WTC11 (cell line): Measurements from ENCODE around the gene FBLN2.

Source experiments
- ATF2 ChIP-seq: sonication (generic); formaldehyde crosslinking; IDR thresholded peaks from 2 replicates; pipeline ENCODE4 v1.8.1; 2022; ENCODE audit warnings: low read depth, missing genetic modification reagents, borderline replicate concordance
- CTCF ChIP-seq: fragments of 200-600 bp; IDR thresholded peaks from 2 replicates; pipeline ENCODE4 v1.8.0; 2022; ENCODE audit warnings: antibody characterized with exemption
- E2F4 ChIP-seq: sonication (generic); formaldehyde crosslinking; IDR thresholded peaks from 2 replicates; pipeline ENCODE4 v1.8.1; 2022; ENCODE audit warnings: low read depth, mild to moderate bottlenecking, moderate library complexity, missing genetic modification reagents, borderline replicate concordance
- FOXJ3 ChIP-seq: sonication (generic); formaldehyde crosslinking; IDR thresholded peaks from 2 replicates; pipeline ENCODE4 v1.9.0; 2021; ENCODE audit warnings: missing genetic modification reagents, mild to moderate bottlenecking, borderline replicate concordance
- GABPB1 ChIP-seq: sonication (generic); formaldehyde crosslinking; IDR thresholded peaks from 2 replicates; pipeline ENCODE4 v1.8.1; 2023; ENCODE audit warnings: mild to moderate bottlenecking, missing genetic modification reagents
- HMGA2 ChIP-seq: fragments of 250-450 bp; sonication (Bioruptor Pico); IDR thresholded peaks from 2 replicates; pipeline ENCODE4 v1.4.0; 2021; ENCODE audit warnings: mild to moderate bottlenecking, moderate library complexity
- IRF1 ChIP-seq: sonication (generic); formaldehyde crosslinking; IDR thresholded peaks from 2 replicates; pipeline ENCODE4 v1.8.0; 2023; ENCODE audit warnings: missing genetic modification reagents
- MAX ChIP-seq: sonication (generic); formaldehyde crosslinking; IDR thresholded peaks from 2 replicates; pipeline ENCODE4 v1.8.0; 2022; ENCODE audit warnings: mild to moderate bottlenecking, missing genetic modification reagents
- SP1 ChIP-seq: sonication (generic); formaldehyde crosslinking; conservative IDR thresholded peaks from 2 replicates; pipeline ENCODE4 v1.8.1; 2022; ENCODE audit warnings: missing genetic modification reagents
- USF1 ChIP-seq: sonication (generic); formaldehyde crosslinking; IDR thresholded peaks from 2 replicates; pipeline ENCODE4 v1.8.0; 2022; ENCODE audit warnings: mild to moderate bottlenecking, missing genetic modification reagents
- ZBTB21 ChIP-seq: sonication (generic); formaldehyde crosslinking; IDR thresholded peaks from 2 replicates; pipeline ENCODE4 v1.8.1; 2023; ENCODE audit warnings: mild to moderate bottlenecking, missing genetic modification reagents, borderline replicate concordance
- ZNF138 ChIP-seq: sonication (generic); formaldehyde crosslinking; conservative IDR thresholded peaks from 2 replicates; pipeline ENCODE4 v1.8.1; 2022; ENCODE audit warnings: mild to moderate bottlenecking, moderate library complexity, missing genetic modification reagents
- TF ChIP-seq, protein P1 (sequence below): sonication (generic); formaldehyde crosslinking; conservative IDR thresholded peaks from 2 replicates; pipeline ENCODE4 v1.8.1; 2022; ENCODE audit warnings: mild to moderate bottlenecking, missing genetic modification reagents
- TF ChIP-seq, protein P2 (sequence below): sonication (generic); formaldehyde crosslinking; IDR thresholded peaks from 2 replicates; pipeline ENCODE4 v1.8.1; 2023; ENCODE audit warnings: mild to moderate bottlenecking, missing genetic modification reagents, moderate library complexity

- TF ChIP-seq CTCF (no peak), ZBTB21 (no peak), GABPB1 (no peak), SP1 (CRISPR knock-in tag) (no peak), USF1 (CRISPR knock-in tag) (no peak), ZNF138 (CRISPR knock-in tag) (no peak), IRF1 (CRISPR knock-in tag) (no peak), E2F4 (CRISPR knock-in tag) (no peak), HMGA2 (no peak), MAX (no peak), FOXJ3 (CRISPR knock-in tag) (no peak), ATF2 (CRISPR knock-in tag) (no peak)
- TF ChIP-seq, protein P1, sequence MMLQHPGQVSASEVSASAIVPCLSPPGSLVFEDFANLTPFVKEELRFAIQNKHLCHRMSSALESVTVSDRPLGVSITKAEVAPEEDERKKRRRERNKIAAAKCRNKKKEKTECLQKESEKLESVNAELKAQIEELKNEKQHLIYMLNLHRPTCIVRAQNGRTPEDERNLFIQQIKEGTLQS (CRISPR knock-in tag): no peak
- TF ChIP-seq, protein P2, sequence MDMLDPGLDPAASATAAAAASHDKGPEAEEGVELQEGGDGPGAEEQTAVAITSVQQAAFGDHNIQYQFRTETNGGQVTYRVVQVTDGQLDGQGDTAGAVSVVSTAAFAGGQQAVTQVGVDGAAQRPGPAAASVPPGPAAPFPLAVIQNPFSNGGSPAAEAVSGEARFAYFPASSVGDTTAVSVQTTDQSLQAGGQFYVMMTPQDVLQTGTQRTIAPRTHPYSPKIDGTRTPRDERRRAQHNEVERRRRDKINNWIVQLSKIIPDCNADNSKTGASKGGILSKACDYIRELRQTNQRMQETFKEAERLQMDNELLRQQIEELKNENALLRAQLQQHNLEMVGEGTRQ: no peak
These were observed 9.7 kb downstream of the FBLN2 start for GRCh38 chr3:13558651-13559050.
